Keratinocyte (primary cell): ENCODE results near the gene TMEM80. TPM values are rescaled to one million over a fixed set of nuclear protein-coding genes. Genes with fewer than 3 reads are reported as not detected.

Experiments
- DNase-seq: peaks from one replicate; pipeline ENCODE4 v3.0.0-alpha.2; 2011; ENCODE audit warnings: low read depth, missing footprints, low spot score
- FAIRE-seq: peaks from 2 replicates; lab custom pipeline; 2011; peaks lifted over from hg19 to GRCh38; lab: Jason Lieb, UNC
- H2AFZ ChIP-seq: 2 replicates; pipeline ENCODE4 v1.6.0; 2012; ENCODE audit warnings: low read length, control low read depth, inconsistent platforms; ENCODE audit not compliant: control insufficient read depth
- H3K27ac ChIP-seq: 2 replicates; pipeline ENCODE4 v1.5.1; 2011; ENCODE audit warnings: low read length; ENCODE audit not compliant: control insufficient read depth, insufficient read depth
- H3K27me3 ChIP-seq: 3 replicates; pipeline ENCODE4 v1.6.0; 2011; ENCODE audit warnings: low read length; ENCODE audit not compliant: control insufficient read depth, insufficient read depth; ENCODE audit errors: extremely low read depth
- H3K36me3 ChIP-seq, 2 experiments: 2 replicates in 1 of 2; 3 replicates in 1 of 2; pipeline ENCODE4 v1.5.1; 2011; ENCODE audit warnings: low read length in 2 of 2, mild to moderate bottlenecking in 1 of 2; ENCODE audit not compliant: control insufficient read depth in 2 of 2, insufficient read depth in 2 of 2; ENCODE audit errors: extremely low read depth in 1 of 2
- H3K4me1 ChIP-seq: 3 replicates; pipeline ENCODE4 v1.5.1; 2011; ENCODE audit warnings: low read length; ENCODE audit not compliant: control insufficient read depth, insufficient read depth; ENCODE audit errors: extremely low read depth
- H3K4me2 ChIP-seq: 3 replicates; pipeline ENCODE4 v1.6.0; 2011; ENCODE audit warnings: low read depth, low read length; ENCODE audit not compliant: control insufficient read depth, insufficient read depth; ENCODE audit errors: extremely low read depth
- H3K4me3 ChIP-seq, 3 experiments: fragments of 200-600 bp in 1 of 3; sonication (generic) in 1 of 3; 2 replicates in 2 of 3; 3 replicates in 1 of 3; pipeline ENCODE4 v1.5.1; 2011 to 2016; ENCODE audit warnings: low read length in 3 of 3, mild to moderate bottlenecking in 3 of 3, control low read depth in 2 of 3, inconsistent platforms in 1 of 3, low read depth in 1 of 3, mixed read lengths in 1 of 3, mixed run types in 1 of 3, moderate library complexity in 1 of 3; ENCODE audit not compliant: control insufficient read depth in 2 of 3, insufficient read depth in 2 of 3; ENCODE audit errors: extremely low read depth in 1 of 3
- H3K79me2 ChIP-seq: 2 replicates; pipeline ENCODE4 v1.6.0; 2012; ENCODE audit warnings: low read length; ENCODE audit not compliant: control insufficient read depth, insufficient read depth
- H3K9ac ChIP-seq: 3 replicates; pipeline ENCODE4 v1.6.0; 2011; ENCODE audit warnings: low read length; ENCODE audit not compliant: control insufficient read depth, insufficient read depth; ENCODE audit errors: extremely low read depth
- H3K9me1 ChIP-seq: 3 replicates; pipeline ENCODE4 v1.6.0; 2011; ENCODE audit warnings: low read length; ENCODE audit not compliant: control insufficient read depth, insufficient read depth; ENCODE audit errors: extremely low read depth
- H3K9me3 ChIP-seq: 2 replicates; pipeline ENCODE4 v1.5.1; 2012; ENCODE audit warnings: low read depth, low read length; ENCODE audit not compliant: control insufficient read depth
- H4K20me1 ChIP-seq: 3 replicates; pipeline ENCODE4 v1.6.0; 2011; ENCODE audit warnings: low read length; ENCODE audit not compliant: control insufficient read depth, insufficient read depth; ENCODE audit errors: extremely low read depth
- EZH2 ChIP-seq: IDR thresholded peaks from one replicate; pipeline ENCODE4 v1.6.1; 2012; ENCODE audit warnings: inconsistent platforms, mild to moderate bottlenecking, low read length, moderate library complexity
- dilution Hi-C: fragments of 300-500 bp; cut with MboI; formaldehyde crosslinking; loops from one replicate; pipeline ENCODE4 v1.7.0; 2020; ENCODE audit warnings: low sequenced_read_pairs; ENCODE audit not compliant: extremely low pct_ligation_motif_present
- polyA plus RNA-seq, 5 experiments: library from polyadenylated mRNA; depleted of rRNA in 3 of 5; stranded (reverse) in 3 of 5; stranded (forward) in 1 of 5; unstranded in 1 of 5; fragments of >200 nt; gene quantifications; 1 replicate in 1 of 5; 2 replicates in 3 of 5; 3 replicates in 1 of 5; pipeline versions ENCODE4 v1.2.1 to v1.2.3, GENCODE V29; 2011 to 2012; ENCODE audit warnings: missing spikeins in 2 of 5, low read depth in 1 of 5, low replicate concordance in 1 of 5
- TF ChIP-seq, protein P1 (sequence below), 3 experiments: IDR thresholded peaks in 1 of 3; conservative IDR thresholded peaks in 1 of 3; optimal IDR thresholded peaks in 1 of 3; 2 replicates in 2 of 3; 3 replicates in 1 of 3; pipeline versions ENCODE3 to v1.5.1; 2011; ENCODE audit warnings: low read length in 3 of 3, mild to moderate bottlenecking in 3 of 3, moderate library complexity in 2 of 3, control low read depth in 1 of 3, inconsistent platforms in 1 of 3; ENCODE audit not compliant: insufficient read depth in 2 of 3; ENCODE audit errors: extremely low read depth in 1 of 3

TMEM80 gene
- polyA plus RNA-seq, 1 donor (not counting 4 experiments of a cell fraction or from before 2014, with no cell fraction given), result 29.8 TPM

DNA sequence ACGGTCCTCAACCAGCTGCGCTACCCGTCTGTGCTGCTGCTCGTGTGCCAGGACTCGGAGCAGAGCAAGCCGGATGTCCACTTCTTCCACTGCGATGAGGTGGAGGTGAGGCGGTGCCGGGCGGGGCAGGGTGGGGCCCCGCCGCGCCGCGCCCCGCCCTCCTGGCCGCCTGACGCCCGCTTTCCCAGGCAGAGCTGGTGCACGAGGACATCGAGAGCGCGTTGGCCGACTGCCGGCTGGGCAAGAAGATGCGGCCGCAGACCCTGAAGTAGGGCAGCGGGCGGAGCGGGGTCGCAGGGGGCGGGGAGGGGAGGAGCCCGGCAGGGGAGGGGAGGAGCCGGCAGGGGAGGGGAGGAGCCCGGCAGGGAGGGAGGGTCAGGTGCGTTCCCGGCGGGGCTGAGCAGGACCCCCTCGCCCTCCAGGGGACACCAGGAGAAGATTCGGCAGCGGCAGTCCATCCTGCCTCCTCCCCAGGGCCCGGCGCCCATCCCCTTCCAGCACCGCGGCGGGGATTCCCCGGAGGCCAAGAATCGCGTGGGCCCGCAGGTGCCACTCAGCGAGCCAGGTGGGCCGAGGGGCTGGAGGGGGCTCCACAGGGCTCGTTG lies 25.1 kb downstream of the TMEM80 start:
- H3K9me3 ChIP-seq, result no peaks in the 10 kb centered on the region
- H3K36me3 ChIP-seq, result peaks cover 26 to 28% of the 10 kb centered on the region in 2 experiments
- H3K27me3 ChIP-seq, result no peaks in the 10 kb centered on the region
- no peak overlapping the region for H3K9ac ChIP-seq
- TF ChIP-seq, protein P1, sequence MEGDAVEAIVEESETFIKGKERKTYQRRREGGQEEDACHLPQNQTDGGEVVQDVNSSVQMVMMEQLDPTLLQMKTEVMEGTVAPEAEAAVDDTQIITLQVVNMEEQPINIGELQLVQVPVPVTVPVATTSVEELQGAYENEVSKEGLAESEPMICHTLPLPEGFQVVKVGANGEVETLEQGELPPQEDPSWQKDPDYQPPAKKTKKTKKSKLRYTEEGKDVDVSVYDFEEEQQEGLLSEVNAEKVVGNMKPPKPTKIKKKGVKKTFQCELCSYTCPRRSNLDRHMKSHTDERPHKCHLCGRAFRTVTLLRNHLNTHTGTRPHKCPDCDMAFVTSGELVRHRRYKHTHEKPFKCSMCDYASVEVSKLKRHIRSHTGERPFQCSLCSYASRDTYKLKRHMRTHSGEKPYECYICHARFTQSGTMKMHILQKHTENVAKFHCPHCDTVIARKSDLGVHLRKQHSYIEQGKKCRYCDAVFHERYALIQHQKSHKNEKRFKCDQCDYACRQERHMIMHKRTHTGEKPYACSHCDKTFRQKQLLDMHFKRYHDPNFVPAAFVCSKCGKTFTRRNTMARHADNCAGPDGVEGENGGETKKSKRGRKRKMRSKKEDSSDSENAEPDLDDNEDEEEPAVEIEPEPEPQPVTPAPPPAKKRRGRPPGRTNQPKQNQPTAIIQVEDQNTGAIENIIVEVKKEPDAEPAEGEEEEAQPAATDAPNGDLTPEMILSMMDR (optimal IDR thresholded peaks at IDR 0.05 in 1 of 3, IDR thresholded peaks at IDR 0.05 in 1 of 3, conservative IDR thresholded peaks at IDR 0.05 in 1 of 3; ENCODE audit: extremely low read depth in 1 of 3, insufficient read depth in 2 of 3, low read length in 3 of 3), result no peak
- TF ChIP-seq EZH2, result no peak
- no peaks in the 10 kb centered on the region for H3K9me1 ChIP-seq
- H3K4me3 ChIP-seq, result no peak overlapping the region
- FAIRE-seq (no peak), DNase-seq (no peak)
- no peak overlapping the region for H3K4me2 ChIP-seq
- peaks cover 7% of the 10 kb centered on the region for H3K4me1 ChIP-seq
- H4K20me1 ChIP-seq, result peaks cover 5% of the 10 kb centered on the region
- H3K79me2 ChIP-seq, result peaks cover 3% of the 10 kb centered on the region
- H2AFZ ChIP-seq, result no peak overlapping the region
- no peak overlapping the region for H3K27ac ChIP-seq
- dilution Hi-C loops, result no loop called here

DNA sequence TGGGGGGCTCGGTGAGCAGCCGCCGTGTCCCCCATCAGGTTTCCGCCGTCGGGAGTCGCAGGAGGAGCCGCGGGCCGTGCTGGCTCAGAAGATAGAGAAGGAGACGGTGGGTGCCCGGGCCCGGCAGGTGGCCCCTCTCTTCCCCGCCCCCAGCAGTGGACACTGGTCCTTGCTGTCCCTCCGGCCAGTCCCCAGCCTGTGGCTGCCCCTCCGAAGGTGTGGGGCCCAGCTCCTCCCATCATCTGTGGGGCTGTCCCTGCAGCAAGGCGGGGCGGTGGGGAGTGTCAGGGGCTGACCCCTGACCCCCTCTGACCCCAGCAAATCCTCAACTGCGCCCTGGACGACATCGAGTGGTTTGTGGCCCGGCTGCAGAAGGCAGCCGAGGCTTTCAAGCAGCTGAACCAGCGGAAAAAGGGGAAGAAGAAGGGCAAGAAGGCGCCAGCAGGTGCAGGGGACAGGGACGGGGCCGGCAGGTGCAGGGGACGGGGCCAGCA lies 25.7 kb downstream of the TMEM80 start:
- FAIRE-seq (no peak), DNase-seq (no peak)
- peaks cover 26 to 28% of the 10 kb centered on the region in 2 experiments for H3K36me3 ChIP-seq
- no peaks in the 10 kb centered on the region for H3K9me3 ChIP-seq
- dilution Hi-C loops, result no loop called here
- no peak overlapping the region for H3K4me2 ChIP-seq
- H4K20me1 ChIP-seq, result peaks cover 5% of the 10 kb centered on the region
- H3K4me1 ChIP-seq, result peaks cover 7% of the 10 kb centered on the region
- H3K4me3 ChIP-seq, result no peak overlapping the region
- TF ChIP-seq, protein P1 (optimal IDR thresholded peaks at IDR 0.05 in 1 of 3, IDR thresholded peaks at IDR 0.05 in 1 of 3, conservative IDR thresholded peaks at IDR 0.05 in 1 of 3; ENCODE audit: extremely low read depth in 1 of 3, insufficient read depth in 2 of 3, low read length in 3 of 3), result no peak
- no peak for TF ChIP-seq EZH2
- H2AFZ ChIP-seq, result no peak overlapping the region
- peaks cover 3% of the 10 kb centered on the region for H3K79me2 ChIP-seq
- H3K9ac ChIP-seq, result no peak overlapping the region
- no peaks in the 10 kb centered on the region for H3K9me1 ChIP-seq
- H3K27ac ChIP-seq, result no peak overlapping the region
- no peaks in the 10 kb centered on the region for H3K27me3 ChIP-seq
